ENCODE data around the gene NR1H2.
A peak's percentile ranks its signal among the peaks of the same experiment; 100 is the strongest.
"Not testable (repeated sequence)": the region's sequence is repeated elsewhere in the genome, so short reads cannot be mapped to it uniquely, and the experiment has no call there.

The NR1H2 gene

DNA sequence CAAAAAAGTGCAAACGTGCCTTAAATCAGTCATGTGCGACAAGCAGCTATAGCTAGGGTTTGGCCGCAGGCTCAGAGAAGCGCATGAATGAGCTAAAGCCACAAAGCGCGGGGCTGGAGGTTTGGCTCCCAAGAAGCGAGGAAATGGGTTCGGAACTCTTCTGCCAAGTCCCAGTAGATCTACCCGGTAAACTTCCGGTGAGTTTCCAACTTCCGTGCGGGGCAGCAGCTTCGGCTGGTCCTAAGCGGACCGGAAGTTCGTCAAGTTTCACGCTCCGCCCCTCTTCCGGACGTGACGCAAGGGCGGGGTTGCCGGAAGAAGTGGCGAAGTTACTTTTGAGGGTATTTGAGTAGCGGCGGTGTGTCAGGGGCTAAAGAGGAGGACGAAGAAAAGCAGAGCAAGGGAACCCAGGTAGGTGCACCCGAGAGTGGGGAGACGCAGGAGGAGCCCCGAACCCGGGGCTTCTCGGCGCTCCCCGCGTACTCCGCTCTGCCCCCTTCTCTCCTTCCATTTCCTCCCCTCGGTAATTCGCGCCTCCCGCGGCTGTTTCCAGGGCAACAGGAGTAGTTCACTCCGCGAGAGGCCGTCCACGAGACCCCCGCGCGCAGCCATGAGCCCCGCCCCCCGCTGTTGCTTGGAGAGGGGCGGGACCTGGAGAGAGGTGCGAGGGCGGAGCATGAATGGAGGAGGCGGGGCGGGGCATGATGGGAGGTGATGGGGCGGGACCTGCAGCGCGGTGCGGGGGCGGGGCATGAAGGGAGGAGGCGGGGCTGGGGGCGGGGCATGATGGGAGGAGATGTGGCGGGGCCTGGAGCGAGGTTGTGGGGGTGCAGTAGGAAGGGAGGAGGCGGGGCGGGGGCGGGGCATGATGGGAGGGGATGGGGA is at the start of gene NR1H2:
Gene NR1H2, plus strand, starts transcription at position 292 of the 885 bp plus-strand sequence. CDS start 1,149 bp downstream, outside the sequence.
- peak; percentile 92 to 93 for DNase-seq (ENCODE audit: low read depth in 2 of 2)

- no peak for DNase-seq (ENCODE audit: low read depth in 2 of 2)
These were observed 49.2 kb upstream of the NR1H2 start for GRCh38 chr19:50327013-50327412.

GRCh38 chr19:50327461-50328223 is 48.6 kb upstream of the NR1H2 start:
- no peak for DNase-seq (ENCODE audit: low read depth in 2 of 2)

- no peak for DNase-seq (ENCODE audit: low read depth in 2 of 2)
These were observed 47.9 kb upstream of the NR1H2 start for GRCh38 chr19:50328224-50328872.

DNA sequence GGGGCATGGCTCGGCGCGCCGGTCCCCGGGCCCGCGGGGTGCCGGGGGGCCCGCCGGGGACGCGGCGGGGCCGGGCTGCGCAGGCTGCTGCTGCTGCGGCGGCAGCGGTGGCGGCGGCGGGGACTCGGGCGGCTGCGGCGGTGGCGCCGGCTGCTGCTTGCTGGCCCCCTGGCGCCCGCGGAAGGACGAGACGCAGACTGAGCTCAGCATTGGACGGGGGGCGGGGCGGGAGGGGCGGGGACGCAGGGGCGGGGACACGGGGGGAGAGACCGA is 47.4 kb upstream of the NR1H2 start:
- DNase-seq (ENCODE audit: low read depth in 2 of 2): no peak

- DNase-seq (ENCODE audit: low read depth in 2 of 2): peak; percentile 79 to 82
These were observed 46.9 kb upstream of the NR1H2 start, which contains the start of gene KCNC3 for GRCh38 chr19:50329146-50329925. Gene KCNC3 (minus strand): TSS chr19:50329377. CDS start chr19:50329082, 295 bp downstream.

DNA sequence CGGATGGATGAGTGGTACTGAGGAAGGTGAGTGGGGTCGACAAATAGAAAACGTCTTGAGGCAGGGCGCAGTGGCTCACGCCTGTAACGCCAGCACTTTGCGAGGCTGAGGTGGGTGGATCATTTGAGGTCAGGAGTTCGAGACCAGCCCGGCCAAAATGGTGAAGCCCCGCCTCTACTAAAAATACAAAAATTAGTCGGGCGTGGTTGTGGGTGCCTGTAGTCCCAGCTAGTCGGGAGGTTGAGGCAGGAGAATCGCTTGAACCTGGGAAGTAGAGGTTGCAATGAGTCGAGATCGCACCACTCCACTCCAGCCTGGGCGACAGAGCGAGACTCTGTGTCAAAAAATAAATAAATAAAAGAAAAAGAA is 46.3 kb upstream of the NR1H2 start:
- not testable (repeated sequence) for DNase-seq (ENCODE audit: low read depth in 2 of 2)

GRCh38 chr19:50330365-50331078 is 45.7 kb upstream of the NR1H2 start:
- DNase-seq (ENCODE audit: low read depth in 2 of 2): no peak

DNA sequence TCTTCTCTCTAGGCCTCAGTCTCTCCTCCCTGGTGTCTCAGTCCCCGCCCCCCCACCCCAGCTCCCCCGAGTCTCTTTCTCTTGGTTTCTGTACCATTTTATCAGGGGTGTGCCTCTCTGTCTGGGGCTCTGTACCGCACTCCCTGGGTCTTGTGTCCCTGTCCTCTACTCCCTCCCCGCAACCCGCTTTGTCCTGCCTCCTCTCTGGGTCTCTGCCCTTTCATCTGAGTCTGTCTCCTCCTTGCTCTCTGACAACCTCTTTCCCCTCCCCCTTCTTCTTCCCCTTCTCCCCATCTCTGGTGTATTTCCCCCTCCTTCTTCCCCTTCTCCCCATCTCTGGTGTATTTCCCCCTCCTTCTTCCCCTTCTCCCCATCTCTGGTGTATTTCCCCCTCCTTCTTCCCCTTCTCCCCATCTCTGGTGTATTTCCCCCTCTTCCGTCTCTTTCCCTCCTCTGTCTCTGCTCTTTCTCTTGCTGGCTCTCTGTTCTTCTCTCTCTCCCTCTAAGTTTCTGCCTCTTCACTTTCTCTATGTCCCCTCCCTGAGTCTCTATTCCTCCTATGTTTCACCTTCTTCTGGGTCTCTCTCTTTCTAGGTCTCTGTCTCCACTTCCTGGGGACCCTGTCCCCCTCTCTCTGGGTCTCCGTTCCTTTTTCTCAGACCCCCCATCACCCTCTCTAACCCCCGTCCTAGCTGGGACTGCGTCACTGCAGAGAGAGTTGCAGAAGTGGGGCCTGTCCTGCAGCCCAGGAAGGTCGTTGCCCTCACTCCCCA is 44.9 kb upstream of the NR1H2 start:
- no peak for DNase-seq (ENCODE audit: low read depth in 2 of 2)

GRCh38 chr19:50331994-50332243 is 44.3 kb upstream of the NR1H2 start:
- no peak for DNase-seq (ENCODE audit: low read depth in 2 of 2)

- DNase-seq (ENCODE audit: low read depth in 2 of 2): no peak
These were observed 43.8 kb upstream of the NR1H2 start for GRCh38 chr19:50332244-50333038.

GRCh38 chr19:50333235-50333736 is 43.0 kb upstream of the NR1H2 start:
- peak; percentile 39 to 46 for DNase-seq (ENCODE audit: low read depth in 2 of 2)

GRCh38 chr19:50333737-50334617 is 42.3 kb upstream of the NR1H2 start:
- DNase-seq (ENCODE audit: low read depth in 2 of 2): peak in 1 of 2 experiments; percentile 17

DNA sequence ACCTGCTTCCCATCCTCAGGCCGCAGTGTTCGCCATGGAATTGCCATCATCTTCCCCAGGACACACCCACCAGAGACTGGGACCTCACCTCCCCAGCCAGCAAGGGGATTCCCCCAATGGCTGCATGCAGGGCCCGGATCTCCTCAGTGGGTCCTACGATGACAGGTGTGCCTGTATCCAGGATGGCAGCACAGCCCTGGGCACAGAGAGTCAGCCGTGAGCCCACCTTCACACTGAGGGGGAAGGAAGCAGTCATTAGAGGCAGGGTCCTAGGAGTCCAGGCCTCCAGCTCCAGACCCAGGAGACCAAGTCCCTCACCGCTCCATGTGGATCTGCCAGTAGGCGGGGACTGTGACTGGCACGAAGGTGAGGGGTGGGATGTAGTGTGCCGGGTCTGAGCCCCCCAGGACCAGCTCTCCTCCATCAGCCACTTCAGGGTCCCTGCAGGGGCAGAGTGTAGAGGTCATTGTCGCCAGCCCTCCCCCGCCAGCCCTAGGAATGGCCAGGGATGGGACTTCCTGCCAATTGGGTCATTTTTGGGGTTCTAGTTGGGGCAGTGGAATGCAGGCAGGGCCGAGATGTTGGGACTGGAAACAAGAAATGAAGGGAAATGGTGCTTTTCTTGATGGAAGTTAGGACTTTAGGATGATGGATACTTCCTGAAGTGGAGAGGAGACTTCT is 41.4 kb upstream of the NR1H2 start:
- no peak for DNase-seq (ENCODE audit: low read depth in 2 of 2)

DNA sequence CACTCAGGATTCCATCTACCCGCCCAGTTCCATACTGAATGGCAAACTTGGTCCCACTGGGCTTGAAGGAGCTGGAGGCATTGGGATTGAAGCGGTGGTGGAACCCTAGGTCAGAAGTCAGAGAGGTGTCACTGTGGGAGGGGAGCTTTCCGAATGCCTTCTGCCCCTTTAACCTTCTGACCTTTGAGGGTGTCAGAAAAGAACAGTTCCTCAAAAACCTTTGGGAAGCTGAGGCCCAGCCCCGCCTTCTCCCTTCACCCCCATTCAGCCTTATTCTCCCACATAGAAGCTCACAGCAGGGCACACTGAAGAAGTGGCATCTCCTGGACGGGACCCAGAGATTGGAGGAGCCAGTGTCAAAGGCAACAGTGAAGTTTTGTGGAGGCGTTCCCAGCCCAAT is 39.2 kb upstream of the NR1H2 start:
- DNase-seq (ENCODE audit: low read depth in 2 of 2): not testable (repeated sequence)

- no peak for DNase-seq (ENCODE audit: low read depth in 2 of 2)
These were observed 35.9 kb upstream of the NR1H2 start for GRCh38 chr19:50340331-50340730.

DNA sequence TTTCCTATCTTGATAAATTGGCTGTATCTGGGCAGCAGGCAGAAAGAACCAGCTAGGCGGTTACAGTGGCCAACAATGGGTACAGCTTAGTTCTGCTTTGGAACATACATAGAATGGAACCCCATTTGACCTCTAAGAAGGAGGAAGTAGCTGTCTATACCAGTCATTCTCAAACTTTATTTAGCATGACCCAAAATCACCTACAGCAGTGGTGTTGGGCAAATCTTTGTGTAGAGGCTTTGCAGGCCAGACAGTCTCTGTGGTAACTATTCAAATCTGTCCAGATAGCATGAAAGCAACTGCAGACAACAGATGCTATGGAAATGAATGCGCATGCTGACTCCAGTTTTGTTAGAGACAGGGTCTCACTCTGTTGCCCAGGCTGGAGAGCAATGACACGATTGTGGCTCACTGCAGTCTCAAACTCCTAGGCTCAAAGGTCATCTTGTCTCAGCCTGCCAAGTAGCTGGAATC is 35.1 kb upstream of the NR1H2 start:
- DNase-seq (ENCODE audit: low read depth in 2 of 2): no peak

All from fibroblast of skin of left biceps (primary cell).